ENCODE results near the gene ANKRD13D.

The ANKRD13D gene

GRCh38 chr11:67285541-67286498, 3.3 kb upstream of the ANKRD13D start:
- peaks cover 78% of the 10 kb centered on the region for H3K36me3 ChIP-seq
- no peak for TF ChIP-seq CTCF (IDR thresholded peaks at IDR 0.05; ENCODE audit: low read depth, low read length)
- H3K4me3 ChIP-seq (ENCODE audit: low read depth, low read length) = no peak overlapping the region
- DNase-seq = no peak
- no peak overlapping the region for H3K27ac ChIP-seq
- H3K9me3 ChIP-seq (ENCODE audit: severe bottlenecking) = no peaks in the 10 kb centered on the region
- H3K27me3 ChIP-seq (ENCODE audit: insufficient read depth, low read depth, severe bottlenecking) = no peaks in the 10 kb centered on the region

- DNase-seq = no peak
- no peaks in the 10 kb centered on the region for H3K27me3 ChIP-seq (ENCODE audit: insufficient read depth, low read depth, severe bottlenecking)
- no peaks in the 10 kb centered on the region for H3K9me3 ChIP-seq (ENCODE audit: severe bottlenecking)
- TF ChIP-seq CTCF (IDR thresholded peaks at IDR 0.05; ENCODE audit: low read depth, low read length) = peak; percentile 20; the same call in 1 of the 2 replicates
- H3K27ac ChIP-seq = peak overlapping the region; percentile 98
- peaks cover 73% of the 10 kb centered on the region for H3K36me3 ChIP-seq
- no peak overlapping the region for H3K4me3 ChIP-seq (ENCODE audit: low read depth, low read length)
These were observed 2.3 kb upstream of the ANKRD13D start for GRCh38 chr11:67286621-67287333.

GRCh38 chr11:67287355-67288197, 1.5 kb upstream of the ANKRD13D start:
- H3K27ac ChIP-seq = peak overlapping the region; percentile 98
- H3K4me3 ChIP-seq (ENCODE audit: low read depth, low read length) = peak overlapping the region; percentile 78
- no peaks in the 10 kb centered on the region for H3K9me3 ChIP-seq (ENCODE audit: severe bottlenecking)
- DNase-seq = no peak
- no peak for TF ChIP-seq CTCF (IDR thresholded peaks at IDR 0.05; ENCODE audit: low read depth, low read length)
- peaks cover 71% of the 10 kb centered on the region for H3K36me3 ChIP-seq
- no peaks in the 10 kb centered on the region for H3K27me3 ChIP-seq (ENCODE audit: insufficient read depth, low read depth, severe bottlenecking)

- H3K4me3 ChIP-seq (ENCODE audit: low read depth, low read length) = peak overlapping the region; percentile 78
- H3K27me3 ChIP-seq (ENCODE audit: insufficient read depth, low read depth, severe bottlenecking) = no peaks in the 10 kb centered on the region
- DNase-seq = no peak
- peak overlapping the region; percentile 98 for H3K27ac ChIP-seq
- no peaks in the 10 kb centered on the region for H3K9me3 ChIP-seq (ENCODE audit: severe bottlenecking)
- peaks cover 71% of the 10 kb centered on the region for H3K36me3 ChIP-seq
- TF ChIP-seq CTCF (IDR thresholded peaks at IDR 0.05; ENCODE audit: low read depth, low read length) = no peak
These were observed 978 bp upstream of the ANKRD13D start for GRCh38 chr11:67288198-67288451.

- Histone ChIP-seq H3K27ac (peak overlapping the region; percentile 98), H3K9me3 (ENCODE audit: severe bottlenecking) (no peaks in the 10 kb centered on the region), H3K27me3 (ENCODE audit: insufficient read depth, low read depth, severe bottlenecking) (no peaks in the 10 kb centered on the region), H3K4me3 (ENCODE audit: low read depth, low read length) (peak overlapping the region; percentile 78), H3K36me3 (peaks cover 67% of the 10 kb centered on the region)
- peak; percentile 45 for TF ChIP-seq CTCF (IDR thresholded peaks at IDR 0.05; ENCODE audit: low read depth, low read length)
- DNase-seq = peak; percentile 87
These were observed 464 bp upstream of the ANKRD13D start for GRCh38 chr11:67288452-67289225.
